HG02798 (cell line): ENCODE data around the gene ZYG11A.

ENCODE experiments used
- ATAC-seq: cut with Tn5 transposase; IDR thresholded peaks from one replicate; pipeline ENCODE4 v1.9.1; 2021; ENCODE audit warnings: mild to moderate bottlenecking; ENCODE audit not compliant: unreplicated experiment, poor library complexity

ZYG11A gene

DNA sequence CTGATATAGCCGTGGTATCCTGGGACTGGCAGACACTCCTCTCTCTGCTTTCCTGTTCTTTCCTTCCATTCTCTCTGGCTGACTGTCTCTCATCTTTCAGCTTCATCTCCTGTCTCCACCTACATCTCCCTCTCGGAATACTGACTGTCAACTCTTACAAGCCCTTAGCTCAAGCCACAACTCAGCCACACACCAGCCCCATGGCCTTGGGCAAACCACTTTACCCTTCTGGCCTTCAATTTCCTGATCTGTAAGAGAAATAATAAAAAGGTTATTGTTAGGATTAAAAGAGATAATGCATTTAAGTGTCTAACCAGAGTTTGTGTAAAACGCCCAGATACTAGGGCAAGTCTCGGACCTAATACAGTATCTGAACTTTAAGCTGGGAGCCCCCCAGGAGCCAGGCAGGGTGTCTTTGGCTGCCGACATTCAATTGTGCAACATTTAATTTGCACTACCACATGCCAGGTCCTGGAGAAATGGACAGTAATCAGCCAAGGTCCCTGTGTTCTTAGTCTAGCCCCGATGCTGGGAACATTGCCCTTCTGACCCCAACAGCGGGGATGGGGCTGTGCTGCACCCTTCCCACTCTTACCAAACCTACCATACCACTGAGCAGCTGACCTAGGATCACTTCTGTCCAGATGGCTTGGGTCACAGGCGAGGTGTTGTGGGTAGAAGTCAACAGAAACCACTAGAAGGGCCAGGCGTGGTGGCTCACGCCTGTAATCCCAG lies 73.8 kb downstream of the ZYG11A start:
- ATAC-seq: no peak

DNA sequence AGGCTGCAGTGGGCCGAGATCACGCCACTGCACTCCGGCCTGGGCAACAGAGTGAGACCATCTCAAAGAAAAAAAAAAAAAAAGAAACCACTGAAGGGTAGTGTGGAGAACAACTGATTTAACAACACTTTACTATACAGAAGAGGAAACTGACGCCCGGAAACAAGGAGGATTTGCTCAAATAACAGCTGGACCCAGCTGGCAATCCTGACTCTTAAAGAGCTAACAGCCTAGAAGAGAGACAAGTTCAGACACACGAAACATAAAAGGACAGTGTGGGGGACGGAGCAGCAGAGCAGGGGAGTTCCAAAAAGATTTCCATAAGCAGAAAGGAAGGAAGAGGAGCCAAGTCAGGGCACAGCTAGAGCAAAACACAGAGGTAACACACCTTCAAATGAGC lies 74.6 kb downstream of the ZYG11A start:
- no peak for ATAC-seq

DNA sequence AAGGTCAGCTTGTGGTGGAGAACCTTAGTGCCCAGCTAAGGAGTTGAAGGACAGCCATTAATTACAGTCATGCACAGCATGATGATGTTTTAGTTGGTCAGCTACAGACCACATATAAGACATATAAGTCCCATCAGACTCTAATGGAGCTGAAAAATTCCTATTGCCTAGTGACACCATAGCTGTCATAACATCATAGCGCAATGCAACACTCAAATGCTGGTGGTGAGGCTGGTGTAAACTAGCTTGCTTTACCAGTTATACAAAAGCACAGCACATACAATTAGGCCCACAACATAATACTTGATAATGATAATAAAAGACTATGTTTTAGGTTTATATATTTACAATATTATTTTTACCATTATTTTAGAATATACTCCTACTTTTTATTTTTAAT lies 75.0 kb downstream of the ZYG11A start:
- ATAC-seq: no peak

DNA sequence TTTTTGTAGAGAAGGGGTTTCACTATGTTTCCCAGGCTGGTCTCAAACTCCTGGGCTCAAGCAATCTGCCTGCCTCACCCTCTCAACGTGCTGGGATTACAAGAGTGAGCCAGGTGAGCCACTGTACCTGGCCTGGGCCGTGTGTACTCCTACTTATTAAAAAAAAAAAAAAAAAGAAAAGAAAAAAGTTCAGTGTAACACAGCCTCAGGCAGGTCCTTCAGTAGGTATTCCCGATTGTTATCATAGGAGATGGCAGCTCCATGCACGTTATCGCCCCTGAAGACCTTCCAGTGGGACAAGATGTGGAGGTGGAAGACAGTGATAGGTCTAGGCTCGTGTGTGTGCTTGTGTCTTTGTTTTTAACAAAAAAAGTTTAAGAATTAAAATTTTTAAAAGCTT lies 75.6 kb downstream of the ZYG11A start:
- no peak for ATAC-seq

DNA sequence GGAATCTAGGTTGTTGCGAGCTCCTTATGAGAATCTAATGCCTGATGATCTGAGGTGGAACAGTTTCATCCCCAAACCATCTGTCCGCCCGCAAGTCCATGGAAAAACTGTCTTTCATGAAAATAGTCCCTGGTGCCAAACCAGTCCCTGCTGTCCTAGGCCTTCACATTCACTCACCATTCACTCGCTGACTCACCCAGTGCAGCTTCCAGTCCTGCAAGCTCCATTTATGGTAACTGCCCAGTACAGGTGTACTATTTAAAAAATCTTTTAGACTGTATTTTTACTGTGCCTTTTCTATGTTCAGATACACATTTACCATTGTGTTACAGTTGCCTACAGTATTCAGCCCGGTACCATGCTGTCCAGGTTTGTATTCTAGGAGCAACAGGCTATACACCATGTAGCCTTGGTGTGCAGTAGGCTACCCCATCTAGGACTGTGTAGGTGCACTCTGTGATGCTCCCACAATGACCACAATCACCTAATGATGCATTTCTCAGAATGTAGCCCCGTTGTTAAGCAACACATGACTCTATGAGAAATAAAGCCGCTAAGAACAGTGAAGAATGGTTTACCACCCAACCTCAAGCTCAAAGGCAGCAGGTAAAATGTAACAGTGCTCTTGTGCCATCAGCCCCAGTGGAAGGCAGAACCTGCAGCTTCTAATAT lies 76.6 kb downstream of the ZYG11A start:
- ATAC-seq: no peak

DNA sequence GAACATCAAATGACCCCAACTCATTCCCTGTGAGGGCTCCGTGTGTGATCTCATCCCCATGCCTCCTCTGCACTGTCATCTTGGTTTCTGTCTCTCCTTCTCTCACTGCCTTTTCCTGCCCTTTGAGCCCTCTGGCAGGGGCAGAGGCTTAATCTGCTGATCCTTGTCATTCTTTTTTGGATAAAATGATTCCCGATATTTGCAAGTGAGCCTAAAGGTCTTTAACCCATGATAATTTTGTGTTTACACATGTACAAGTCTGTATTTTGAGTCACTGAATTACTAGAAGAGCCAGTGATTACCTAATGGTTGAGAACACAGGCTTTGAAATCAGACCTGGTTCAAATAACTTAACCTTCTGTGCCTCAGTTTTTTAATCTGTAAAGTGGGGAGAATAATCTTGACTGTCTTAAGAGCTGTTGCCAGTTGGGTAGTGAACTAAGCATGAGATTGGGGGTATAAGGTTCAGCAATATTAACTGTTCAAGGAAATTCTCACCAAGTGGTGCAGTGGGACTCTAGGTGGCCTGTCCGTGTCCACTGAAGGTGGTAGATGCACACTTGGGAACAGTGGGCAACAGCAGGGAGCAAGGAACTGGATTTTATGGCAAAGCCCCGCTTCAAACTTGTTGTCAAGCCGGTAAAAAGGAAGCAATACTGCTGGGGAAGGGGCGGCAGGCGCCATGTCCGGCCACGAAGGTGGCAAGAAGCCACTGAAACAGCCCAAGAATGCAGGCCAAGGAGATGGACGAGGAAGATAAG lies 77.3 kb downstream of the ZYG11A start:
- no peak for ATAC-seq

DNA sequence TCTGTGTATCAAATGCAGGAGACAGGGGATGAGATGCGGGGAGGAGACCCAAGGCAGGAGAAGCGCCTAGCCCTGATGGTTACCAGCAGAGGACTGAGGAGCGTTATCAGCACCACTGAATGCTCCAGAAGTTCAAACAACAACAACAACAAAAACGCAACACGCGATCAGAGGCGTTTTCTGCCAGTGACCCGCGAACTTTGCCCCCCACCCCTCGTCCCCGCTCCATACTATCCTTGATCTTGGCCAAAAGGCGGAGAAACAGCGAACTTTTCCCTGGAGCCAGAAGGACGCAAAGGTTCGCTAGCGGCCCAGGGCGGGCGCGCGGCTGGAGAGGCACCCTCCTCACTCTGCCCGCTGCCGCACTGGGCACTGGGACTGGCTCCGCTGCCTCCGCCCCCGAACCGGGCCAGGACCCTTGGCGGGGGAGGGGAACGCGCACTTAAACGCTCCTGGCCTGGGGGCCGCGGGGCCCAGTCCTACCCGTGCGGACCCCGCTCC lies 78.3 kb downstream of the ZYG11A start:
- peak; percentile 6 for ATAC-seq

DNA sequence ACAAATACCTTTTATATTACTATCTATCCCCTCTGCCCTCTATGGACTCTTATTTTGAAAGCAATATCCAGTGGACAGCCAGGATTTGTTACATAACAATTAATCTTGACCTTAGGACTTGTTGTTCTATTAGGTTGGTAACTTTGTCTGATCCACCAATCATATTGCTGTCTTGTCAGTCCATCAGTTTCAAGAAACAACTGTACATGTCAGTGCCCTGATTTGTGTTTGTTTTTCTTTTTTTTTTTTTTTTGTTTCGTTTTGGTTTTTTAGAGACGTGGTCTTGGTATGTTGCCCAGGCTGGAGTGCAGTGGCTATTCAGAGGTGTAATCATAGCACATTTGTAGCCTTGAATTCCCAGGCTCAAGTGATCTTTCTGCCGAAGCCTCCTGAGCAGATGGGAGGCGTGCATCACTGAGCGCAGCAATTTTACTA lies 83.0 kb downstream of the ZYG11A start:
- ATAC-seq: no peak

DNA sequence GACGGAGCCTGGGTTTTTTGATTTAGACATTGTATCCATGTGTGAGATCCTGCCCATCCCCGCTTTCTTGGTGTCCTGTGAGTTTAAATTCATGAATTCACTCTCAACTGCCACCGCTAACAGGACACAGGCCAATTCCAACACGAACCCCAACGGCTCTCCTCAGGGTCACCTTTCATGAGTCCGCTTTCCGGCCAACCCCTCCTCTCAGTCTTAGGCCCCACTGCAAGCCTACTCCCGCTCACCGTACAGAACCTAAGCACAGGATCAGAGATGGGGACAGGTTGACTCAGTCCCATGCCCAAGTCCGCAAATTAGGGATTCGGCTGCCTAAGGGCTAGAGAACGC lies 84.3 kb downstream of the ZYG11A start:
- peak; percentile 28 for ATAC-seq

DNA sequence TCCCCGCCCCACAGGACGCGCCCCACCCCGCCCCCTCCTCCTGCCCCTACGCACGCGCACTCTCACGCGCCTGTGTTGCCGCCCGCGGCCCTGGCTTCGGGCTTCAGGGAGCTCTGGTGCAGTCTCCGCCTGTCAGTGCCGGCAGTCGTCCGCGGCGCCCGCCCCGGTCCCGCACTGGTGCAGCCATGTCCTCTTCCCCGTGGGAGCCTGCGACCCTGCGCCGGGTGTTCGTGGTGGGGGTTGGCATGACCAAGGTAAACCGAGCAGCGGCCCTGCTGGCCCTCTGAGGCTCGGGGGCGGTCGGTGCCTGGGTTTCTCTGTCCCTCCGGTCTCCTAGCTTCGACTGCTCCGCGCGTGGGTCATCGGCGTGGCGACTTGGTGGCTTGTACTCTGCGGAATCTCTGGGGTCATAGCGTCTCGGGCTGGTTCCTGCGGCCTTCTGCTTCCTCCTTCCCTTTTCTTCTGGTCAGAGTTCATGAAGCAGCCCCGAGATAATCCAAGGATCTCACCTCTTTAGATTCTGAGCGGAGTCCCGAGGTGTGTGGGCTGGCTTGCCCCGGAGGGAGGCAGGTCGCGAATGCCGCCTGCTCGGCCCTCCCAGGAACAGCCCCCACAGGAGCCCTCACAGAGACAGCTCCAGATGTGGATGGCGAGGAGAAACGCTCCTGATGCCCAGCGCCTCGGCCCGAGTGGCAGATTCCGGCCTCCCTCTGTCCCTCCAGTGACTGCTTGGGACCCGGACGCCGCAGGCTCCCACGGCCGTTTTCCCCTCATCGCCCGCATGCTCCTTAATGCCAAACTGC lies 84.9 kb downstream of the ZYG11A start, which contains the start of gene SCP2:
Gene SCP2, plus strand, starts transcription at position 65 of the 803 bp plus-strand sequence. Its CDS starts 121 bp downstream, at position 186.
- peak; percentile 87 for ATAC-seq

DNA sequence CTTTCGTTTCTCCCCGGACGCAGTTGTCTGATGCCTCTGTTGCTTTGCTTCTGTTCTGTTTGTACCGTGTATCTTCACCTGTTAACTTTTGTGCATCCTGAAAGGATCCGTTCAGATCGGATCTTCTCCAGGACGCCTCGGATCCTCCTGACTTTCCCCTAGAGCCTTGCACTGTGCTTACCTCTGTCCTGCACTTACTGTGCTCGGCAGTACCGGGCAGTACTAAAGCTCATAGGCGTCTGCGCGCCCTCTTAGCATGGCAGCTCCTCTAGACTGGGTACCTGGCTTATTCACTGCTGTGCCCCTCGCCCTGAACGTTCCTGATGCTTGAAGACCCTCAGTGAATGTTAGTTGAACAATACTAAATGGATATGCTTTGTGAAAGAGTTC lies 85.5 kb downstream of the ZYG11A start:
- ATAC-seq: no peak

DNA sequence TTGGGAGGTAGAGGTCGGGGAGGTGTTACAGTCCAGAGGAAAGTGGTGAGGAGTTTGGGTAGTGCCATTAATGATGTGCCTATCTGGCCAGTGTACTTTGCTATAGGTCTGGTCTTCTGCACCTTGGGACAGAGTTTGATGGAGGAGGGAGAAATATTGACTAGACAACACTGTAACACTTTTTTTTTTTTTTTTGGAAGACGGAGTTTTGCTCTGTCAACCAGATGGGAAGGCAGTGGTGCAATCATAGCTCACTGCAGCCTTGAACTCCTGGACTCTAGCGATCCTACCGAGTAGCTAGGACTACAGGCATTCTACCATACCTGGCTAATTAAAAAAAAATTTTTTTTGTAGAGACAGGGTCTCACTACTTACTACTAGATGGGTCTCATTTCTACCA lies 86.5 kb downstream of the ZYG11A start:
- ATAC-seq: no peak

DNA sequence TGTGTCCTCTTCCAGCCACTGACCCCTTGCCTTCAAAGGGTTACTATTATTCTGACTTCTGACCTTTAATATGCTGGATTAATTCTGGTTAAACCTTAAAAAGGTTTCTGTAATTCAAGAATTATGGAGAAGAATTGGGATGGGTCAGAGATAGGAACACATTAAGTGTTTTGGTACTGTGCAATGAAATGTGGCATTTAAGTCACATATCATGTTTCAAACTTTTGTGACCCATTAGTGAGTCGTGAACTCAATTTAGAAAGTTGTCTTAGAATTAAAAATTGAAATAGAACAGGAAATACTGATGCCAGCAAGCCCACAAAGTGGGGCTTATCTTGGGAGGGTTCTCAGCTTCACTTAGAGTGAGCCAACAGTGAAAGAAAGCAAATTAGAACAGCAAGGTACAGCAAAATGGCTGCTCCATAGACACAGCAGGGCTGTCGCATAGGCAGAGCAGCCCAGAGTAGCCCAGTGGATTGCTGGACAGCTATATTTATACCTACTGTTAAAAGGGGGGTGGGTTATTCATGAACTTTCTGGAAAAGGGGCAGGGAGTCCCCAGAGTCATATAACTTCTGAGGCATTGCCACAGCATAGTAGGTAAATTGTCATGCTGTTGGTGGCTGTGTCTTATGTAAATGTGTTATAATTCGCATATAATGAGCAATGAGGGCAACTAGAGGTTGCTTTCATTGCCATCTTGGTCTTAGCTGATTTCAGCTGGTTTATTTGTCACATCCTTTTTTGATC lies 95.0 kb downstream of the ZYG11A start:
- no peak for ATAC-seq

DNA sequence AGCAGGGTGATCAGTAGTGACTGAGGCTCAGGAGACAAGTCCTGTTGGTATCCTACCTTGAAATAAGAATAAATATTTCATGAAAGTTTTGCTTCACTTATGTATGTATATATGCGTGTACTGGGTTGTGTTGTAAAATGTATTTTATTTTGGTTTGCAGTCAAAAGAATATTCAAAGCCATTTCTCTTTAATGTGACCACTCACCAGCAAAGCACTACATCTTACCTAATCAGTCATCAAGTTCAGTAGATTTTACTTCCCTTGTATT lies 95.6 kb downstream of the ZYG11A start:
- ATAC-seq: no peak

DNA sequence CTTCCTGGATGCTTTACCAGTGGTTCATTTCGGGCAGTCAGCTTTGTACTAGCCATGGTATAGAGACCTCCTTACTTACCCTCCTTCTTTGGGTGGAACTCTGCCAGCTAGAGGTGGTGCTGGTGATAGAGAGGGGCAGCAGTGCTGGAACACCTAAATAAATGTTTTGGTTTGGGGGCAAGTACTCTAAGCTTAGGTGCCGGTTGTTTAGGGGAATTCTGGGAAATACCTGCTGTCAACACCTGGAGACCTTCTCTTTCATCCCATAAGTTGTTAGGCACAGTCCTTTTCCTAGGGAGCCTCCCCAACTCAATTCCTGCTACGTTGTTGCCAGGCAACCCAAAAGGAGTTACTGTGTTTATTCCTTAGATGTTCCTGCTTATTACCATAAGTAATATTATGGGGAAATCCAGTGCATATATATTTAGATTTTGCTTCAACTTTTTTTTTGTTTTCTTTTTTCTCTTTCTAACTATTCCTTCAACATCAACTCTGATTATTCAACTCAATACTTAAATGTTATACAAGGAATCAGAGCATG lies 101.4 kb downstream of the ZYG11A start:
- ATAC-seq: no peak

DNA sequence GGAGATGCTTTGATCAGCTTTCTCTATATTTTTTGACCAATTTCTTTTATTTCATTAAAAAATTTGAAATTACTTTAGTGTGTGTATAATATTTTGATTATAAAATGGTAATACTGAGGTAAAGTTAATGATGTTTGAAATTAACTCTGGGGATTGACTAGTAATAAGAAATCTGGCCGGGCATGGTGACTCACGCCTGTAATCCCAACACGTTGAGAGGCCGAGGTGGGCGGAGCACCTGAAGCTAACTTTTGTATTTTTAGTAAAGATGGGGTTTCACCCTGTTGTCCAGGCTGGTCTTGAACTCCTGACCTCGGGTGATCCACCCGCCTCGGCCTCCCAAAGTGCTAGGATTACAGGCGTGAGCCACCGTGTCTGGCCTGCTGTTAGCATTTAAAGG lies 102.0 kb downstream of the ZYG11A start:
- ATAC-seq: no peak
